GM12801 (cell line): ENCODE results near the gene ITGA4.

Source experiments
- CTCF ChIP-seq: IDR thresholded peaks from one replicate; pipeline ENCODE4 v1.5.1; 2011; ENCODE audit warnings: control low read depth; ENCODE audit not compliant: insufficient read length; ENCODE audit errors: extremely low read depth

Gene ITGA4

GRCh38 chr2:181517685-181518301 is 60.6 kb downstream of the ITGA4 start:
- no peak for TF ChIP-seq CTCF

DNA sequence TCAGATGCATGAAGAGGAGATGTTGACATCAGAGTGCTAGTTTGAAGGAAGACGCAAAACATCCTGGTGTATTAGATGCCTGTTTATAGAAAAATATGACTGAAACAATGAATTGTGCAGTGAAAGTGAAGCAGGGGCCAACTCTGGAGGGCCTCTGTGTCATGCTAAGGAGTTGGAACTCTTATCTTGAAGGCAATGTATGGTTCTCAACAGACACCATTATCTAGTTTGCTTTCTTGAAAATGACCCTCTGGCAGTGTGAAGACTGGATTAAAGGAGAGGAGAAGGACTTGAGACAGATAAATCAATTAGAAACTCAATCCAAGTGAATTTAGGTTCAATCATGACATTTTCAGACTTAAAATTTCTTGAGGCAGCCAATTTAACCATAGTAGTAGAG is 63.1 kb downstream of the ITGA4 start:
- TF ChIP-seq CTCF = no peak

GRCh38 chr2:181523756-181524155 is 66.6 kb downstream of the ITGA4 start:
- TF ChIP-seq CTCF = no peak

DNA sequence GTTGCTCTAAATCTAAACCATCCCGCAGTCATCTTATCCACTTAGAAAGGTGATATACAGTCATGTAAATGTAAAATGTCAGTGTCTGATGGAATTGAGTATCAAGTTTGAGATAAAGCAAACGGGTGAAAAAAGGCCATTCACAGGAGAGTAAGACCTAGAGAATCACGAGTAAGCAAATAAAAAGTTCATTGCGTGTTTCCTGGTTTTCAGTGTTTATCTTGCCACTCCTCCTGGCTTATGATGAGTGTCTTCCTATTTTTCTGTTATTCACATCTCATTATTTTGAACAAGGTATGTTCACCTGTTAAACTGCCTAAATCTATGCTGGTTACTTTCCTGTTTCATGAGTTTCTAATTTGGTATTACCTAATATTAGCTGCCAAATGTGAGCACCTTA is 68.8 kb downstream of the ITGA4 start:
- no peak for TF ChIP-seq CTCF

GRCh38 chr2:181527058-181527457 is 69.9 kb downstream of the ITGA4 start:
- no peak for TF ChIP-seq CTCF

GRCh38 chr2:181528441-181528840 is 71.3 kb downstream of the ITGA4 start:
- TF ChIP-seq CTCF = no peak

GRCh38 chr2:181536730-181537129 is 79.5 kb downstream of the ITGA4 start:
- TF ChIP-seq CTCF = no peak
